Neutrophil (primary cell): Measurements from ENCODE around the gene CNTNAP2.

ENCODE experiments used
- H3K27ac ChIP-seq: fragments of 200-600 bp; sonication (generic); 2 replicates; pipeline ENCODE4 v1.5.1; 2016; ENCODE audit warnings: mild to moderate bottlenecking, moderate library complexity
- H3K27me3 ChIP-seq: fragments of 200-600 bp; sonication (generic); 2 replicates; pipeline ENCODE4 v1.6.0; 2016; ENCODE audit warnings: mild to moderate bottlenecking
- H3K36me3 ChIP-seq: fragments of 200-600 bp; sonication (generic); 2 replicates; pipeline ENCODE4 v1.5.1; 2017
- H3K4me1 ChIP-seq, 2 experiments: fragments of 200-600 bp in 1 of 2; sonication (generic) in 1 of 2; 1 replicate in 1 of 2; 2 replicates in 1 of 2; pipeline versions ENCODE4 v1.5.1 to v1.6.1; 2013 to 2016; ENCODE audit warnings: low read depth in 1 of 2, low read length in 1 of 2, mild to moderate bottlenecking in 1 of 2, moderate library complexity in 1 of 2; ENCODE audit not compliant: control insufficient read depth in 1 of 2, insufficient read depth in 1 of 2
- H3K4me3 ChIP-seq, 2 experiments: fragments of 200-600 bp in 1 of 2; sonication (generic) in 1 of 2; 1 replicate in 1 of 2; 2 replicates in 1 of 2; pipeline ENCODE4 v1.5.1; 2013 to 2016; ENCODE audit warnings: low read depth in 1 of 2, low read length in 1 of 2, mild to moderate bottlenecking in 1 of 2, moderate library complexity in 1 of 2
- H3K9me3 ChIP-seq: fragments of 200-600 bp; sonication (generic); 2 replicates; pipeline ENCODE4 v1.5.1; 2016
- TF ChIP-seq, protein P1 (sequence below): fragments of 200-600 bp; sonication (generic); IDR thresholded peaks from 2 replicates; pipeline ENCODE4 v1.5.1; 2016; ENCODE audit warnings: antibody characterized with exemption

CNTNAP2 gene

DNA sequence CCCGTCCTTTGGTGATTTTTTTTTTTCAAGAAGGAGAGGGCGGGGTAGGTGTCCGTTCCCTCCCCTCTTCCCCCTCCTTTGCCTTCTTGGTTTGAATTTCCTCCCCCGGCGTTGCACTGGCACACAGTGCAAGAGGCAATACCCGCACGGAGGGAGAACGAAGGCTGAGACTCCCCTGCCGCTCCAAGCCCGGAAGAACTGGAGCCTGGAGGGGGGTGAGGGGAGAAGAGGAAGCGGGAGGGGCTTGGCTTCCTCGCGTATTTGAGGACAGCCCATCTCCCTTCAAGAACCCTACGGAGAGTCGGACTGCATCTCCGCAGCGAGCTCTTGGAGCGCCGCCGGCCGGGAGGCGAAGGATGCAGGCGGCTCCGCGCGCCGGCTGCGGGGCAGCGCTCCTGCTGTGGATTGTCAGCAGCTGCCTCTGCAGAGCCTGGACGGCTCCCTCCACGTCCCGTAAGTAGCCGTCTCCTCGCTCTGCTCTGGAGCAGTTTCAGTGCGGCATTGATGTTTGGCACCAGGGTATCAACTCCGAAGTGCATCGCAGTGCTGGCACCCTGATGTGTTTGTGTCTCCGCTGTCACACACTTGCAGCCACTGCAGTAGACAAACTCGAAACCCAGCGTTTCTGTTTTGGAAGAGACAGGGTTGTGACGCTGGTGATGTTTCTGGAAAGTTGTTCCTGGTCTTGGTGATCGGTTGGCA lies at the start of gene CNTNAP2:
Gene CNTNAP2 (plus strand): TSS at position 281 of the 702 bp plus-strand sequence. CDS start 76 bp downstream, at position 357.
- peaks cover 48% of the 10 kb centered on the region for H3K27me3 ChIP-seq
- no peak within 1 kb of the TSS for H3K27ac ChIP-seq
- H3K4me3 ChIP-seq = no peak within 1 kb of the TSS
- H3K9me3 ChIP-seq = no peaks in the 10 kb centered on the region
- H3K36me3 ChIP-seq = no peaks in the 10 kb centered on the region
- TF ChIP-seq, protein P1, sequence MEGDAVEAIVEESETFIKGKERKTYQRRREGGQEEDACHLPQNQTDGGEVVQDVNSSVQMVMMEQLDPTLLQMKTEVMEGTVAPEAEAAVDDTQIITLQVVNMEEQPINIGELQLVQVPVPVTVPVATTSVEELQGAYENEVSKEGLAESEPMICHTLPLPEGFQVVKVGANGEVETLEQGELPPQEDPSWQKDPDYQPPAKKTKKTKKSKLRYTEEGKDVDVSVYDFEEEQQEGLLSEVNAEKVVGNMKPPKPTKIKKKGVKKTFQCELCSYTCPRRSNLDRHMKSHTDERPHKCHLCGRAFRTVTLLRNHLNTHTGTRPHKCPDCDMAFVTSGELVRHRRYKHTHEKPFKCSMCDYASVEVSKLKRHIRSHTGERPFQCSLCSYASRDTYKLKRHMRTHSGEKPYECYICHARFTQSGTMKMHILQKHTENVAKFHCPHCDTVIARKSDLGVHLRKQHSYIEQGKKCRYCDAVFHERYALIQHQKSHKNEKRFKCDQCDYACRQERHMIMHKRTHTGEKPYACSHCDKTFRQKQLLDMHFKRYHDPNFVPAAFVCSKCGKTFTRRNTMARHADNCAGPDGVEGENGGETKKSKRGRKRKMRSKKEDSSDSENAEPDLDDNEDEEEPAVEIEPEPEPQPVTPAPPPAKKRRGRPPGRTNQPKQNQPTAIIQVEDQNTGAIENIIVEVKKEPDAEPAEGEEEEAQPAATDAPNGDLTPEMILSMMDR = no peak
- no peaks in the 10 kb centered on the region for H3K4me1 ChIP-seq

DNA sequence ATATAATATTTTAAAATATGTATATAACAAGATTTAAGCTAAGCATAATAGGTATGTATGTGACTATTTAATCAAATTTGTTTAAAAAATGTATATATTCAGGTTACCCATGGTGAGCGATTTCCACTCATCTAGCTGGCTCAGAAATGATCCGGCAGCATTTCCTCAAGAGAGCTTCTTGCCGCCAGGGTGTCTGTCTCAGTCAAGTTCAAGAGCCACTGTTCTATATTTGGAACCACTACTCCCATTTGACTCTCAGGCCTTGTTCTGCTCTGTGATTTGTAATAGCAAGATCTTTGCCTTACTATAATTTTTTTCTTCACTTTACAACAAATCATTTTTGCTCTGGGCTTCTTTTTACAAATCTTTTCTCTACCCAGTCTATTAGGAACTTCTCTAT lies 48.7 kb upstream of the CNTNAP2 start:
- Histone ChIP-seq H3K36me3 (no peaks in the 10 kb centered on the region), H3K4me3 (no peak overlapping the region)
- TF ChIP-seq, protein P1 = no peak

DNA sequence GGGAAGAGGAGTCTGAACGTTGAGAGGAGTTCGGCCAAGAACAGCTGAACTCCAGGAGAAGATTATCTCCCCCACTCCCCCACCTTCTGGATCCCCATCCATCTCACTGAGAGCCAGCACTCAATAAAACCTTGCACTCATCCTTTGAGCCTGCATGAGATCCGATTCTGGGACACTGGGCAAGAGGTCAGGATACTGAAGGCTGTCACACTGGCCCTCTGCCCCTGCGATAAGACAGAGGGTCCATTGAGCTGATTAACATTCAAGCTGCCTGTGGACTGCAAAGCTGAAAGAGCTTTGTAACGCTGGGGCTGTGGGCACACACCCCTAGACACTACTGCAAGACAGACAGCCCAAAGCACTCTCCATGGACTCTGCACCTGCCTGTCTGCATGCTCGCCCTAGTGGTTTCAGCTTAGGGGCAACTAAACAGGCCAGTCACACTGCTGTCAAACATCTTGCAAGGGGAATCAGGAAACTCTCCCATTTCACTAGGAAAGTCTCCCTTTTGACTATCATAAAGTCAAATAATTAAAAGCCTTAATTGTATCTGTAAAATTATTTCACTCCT lies 42.3 kb upstream of the CNTNAP2 start:
- Histone ChIP-seq H3K27ac (no peak overlapping the region), H3K36me3 (no peaks in the 10 kb centered on the region), H3K4me1 (no peaks in the 10 kb centered on the region), H3K9me3 (no peaks in the 10 kb centered on the region), H3K27me3 (no peaks in the 10 kb centered on the region), H3K4me3 (no peak overlapping the region)
- TF ChIP-seq, protein P1 = no peak

More for the DNA sequence above, 48.7 kb upstream of the CNTNAP2 start:
- Histone ChIP-seq H3K27me3 (no peaks in the 10 kb centered on the region), H3K4me1 (no peaks in the 10 kb centered on the region), H3K27ac (no peak overlapping the region), H3K9me3 (no peaks in the 10 kb centered on the region)

DNA sequence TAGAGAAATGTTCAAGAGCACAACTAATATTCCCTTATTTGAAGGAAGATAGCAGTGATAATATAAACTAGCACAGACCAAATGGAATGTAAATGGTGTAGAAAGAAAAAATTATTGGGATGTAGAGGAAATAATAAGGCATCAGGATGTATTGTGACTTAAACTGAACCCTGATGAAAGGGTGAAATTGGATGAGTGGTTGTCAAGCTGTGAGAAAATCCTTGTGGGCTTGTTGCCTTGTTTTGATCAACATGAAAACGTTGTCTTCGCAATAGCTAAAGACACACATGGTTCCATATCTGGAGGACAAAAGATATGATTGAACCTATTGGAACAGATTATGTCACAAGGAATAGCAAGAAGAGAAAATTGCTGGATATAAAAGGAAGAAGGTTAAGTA lies 40.3 kb upstream of the CNTNAP2 start:
- no peak overlapping the region for H3K4me3 ChIP-seq
- no peaks in the 10 kb centered on the region for H3K4me1 ChIP-seq
- TF ChIP-seq, protein P1 = no peak
- H3K9me3 ChIP-seq = no peaks in the 10 kb centered on the region
- H3K27ac ChIP-seq = no peak overlapping the region
- no peaks in the 10 kb centered on the region for H3K36me3 ChIP-seq
- H3K27me3 ChIP-seq = no peaks in the 10 kb centered on the region

DNA sequence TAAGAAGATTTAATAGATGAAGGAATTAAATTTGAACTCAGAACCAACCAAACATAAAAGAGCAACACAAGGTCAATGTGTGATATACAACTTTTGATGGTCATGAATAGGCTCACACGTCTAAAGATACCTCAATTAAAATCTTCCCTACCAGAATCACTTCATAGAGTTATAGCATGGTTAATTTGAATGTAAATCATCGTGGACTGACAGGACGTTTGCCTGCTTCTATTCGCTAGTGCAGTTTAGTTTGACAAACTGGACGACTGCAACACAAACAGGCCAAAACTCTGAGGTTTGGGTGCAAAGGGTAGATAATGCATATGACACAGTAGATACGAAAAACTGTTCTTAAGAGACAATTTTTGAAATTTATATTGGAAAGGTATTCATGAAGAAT lies 32.5 kb upstream of the CNTNAP2 start:
- no peaks in the 10 kb centered on the region for H3K36me3 ChIP-seq

More for the DNA sequence above, 32.5 kb upstream of the CNTNAP2 start:
- Histone ChIP-seq H3K9me3 (no peaks in the 10 kb centered on the region), H3K4me3 (no peak overlapping the region), H3K27me3 (no peaks in the 10 kb centered on the region), H3K27ac (no peak overlapping the region), H3K4me1 (no peaks in the 10 kb centered on the region)
- TF ChIP-seq, protein P1 = no peak
